Right cardiac atrium (tissue), 5 donors: ENCODE measurements around the gene CFAP119. TPM values are rescaled to one million over a fixed set of nuclear protein-coding genes. Genes with fewer than 3 reads are reported as not detected.

Source experiments
- ATAC-seq, 2 donors: fragments of 200-7000 bp; cut with Tn5 transposase; one replicate each; pipeline versions ENCODE4 v1.8.0 to v1.9.1; 2020; ENCODE audit warnings: moderate library complexity in 2 of 2, mild to moderate bottlenecking in 1 of 2
- DNase-seq, 3 donors: peaks; one replicate each; pipeline ENCODE4 v3.0.0-alpha.2; 2020
- H3K27ac ChIP-seq: one replicate; pipeline ENCODE4 v1.5.1; 2013; ENCODE audit warnings: mild to moderate bottlenecking, low read length, control low read depth, moderate library complexity
- H3K27me3 ChIP-seq: one replicate; pipeline ENCODE4 v1.6.1; 2013; ENCODE audit not compliant: control insufficient read depth, insufficient read depth
- H3K4me1 ChIP-seq: one replicate; pipeline ENCODE4 v1.6.1; 2013; ENCODE audit warnings: low read length; ENCODE audit not compliant: control insufficient read depth, insufficient read depth
- H3K4me3 ChIP-seq: one replicate; pipeline ENCODE4 v1.5.1; 2013; ENCODE audit warnings: low read length, control low read depth
- H3K9me3 ChIP-seq: one replicate; pipeline ENCODE4 v1.6.1; 2013; ENCODE audit warnings: low read length; ENCODE audit not compliant: control insufficient read depth
- WGBS: extraction: QIAGEN DNeasy Blood & Tissue Kit; methylation state at CpG from one replicate; pipeline ENCODE4 v1.1.7; 2013; 5-methylcytosine and 5-hydroxymethylcytosine counted together
- intact Hi-C, 4 donors: fragments of 100-400 bp; cut with DNase I; formaldehyde crosslinking; loops; one replicate each; pipeline versions ENCODE4 v1.11.0 to v1.14.0; 2022 to 2023
- polyA plus RNA-seq: library from polyadenylated mRNA; stranded (reverse); fragments of 200-250 nt; gene quantifications from one replicate; pipeline ENCODE4 v1.2.3, GENCODE V29; 2013
- total RNA-seq, 4 donors: library from RNA; stranded (reverse); fragmentation: NEBNext Ultra II Directional; extraction: Animal tissue kit (Norgen Biotek cat#: 25700); gene quantifications; one replicate each; pipeline ENCODE4 v1.2.1, GENCODE V29; 2021
- donor health status: healthy with polysubstance abuse.
- donor health status: DM: no; HTN: yes; CAD: no.
- donor health status: DM: no; HTN: no; CAD: no.
- donor health status: DM: no; HTN: yes; CAD: no; lungs with severe emphysema.
- donor health status: DM: yes; HTN: yes; CAD: no.

The CFAP119 gene
- total and polyA plus RNA-seq, 5 donors: 0.51 to 1.5 (median 0.95) TPM

DNA sequence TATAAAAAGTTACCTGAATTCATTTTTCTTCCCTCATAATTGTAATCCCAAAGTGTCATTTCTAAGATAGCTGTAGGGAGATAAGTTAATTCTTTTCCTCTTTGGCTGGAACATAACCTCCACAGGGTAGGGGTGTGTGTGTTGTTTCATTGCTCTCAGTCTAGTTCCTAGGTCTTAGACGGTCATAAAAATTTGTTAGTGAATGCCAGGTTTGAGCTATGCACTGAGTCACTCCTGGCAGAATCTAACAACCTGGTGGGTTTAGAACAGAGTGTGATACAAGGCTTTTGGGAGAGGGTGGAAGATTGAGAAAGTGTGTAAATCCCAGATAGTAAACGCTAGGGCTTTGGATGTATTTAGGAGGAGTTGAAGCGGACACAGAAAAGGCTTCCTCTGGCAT, 14.5 kb downstream of the CFAP119 start:
- intact Hi-C loops: no loop called here
- no peak for ATAC-seq

DNA sequence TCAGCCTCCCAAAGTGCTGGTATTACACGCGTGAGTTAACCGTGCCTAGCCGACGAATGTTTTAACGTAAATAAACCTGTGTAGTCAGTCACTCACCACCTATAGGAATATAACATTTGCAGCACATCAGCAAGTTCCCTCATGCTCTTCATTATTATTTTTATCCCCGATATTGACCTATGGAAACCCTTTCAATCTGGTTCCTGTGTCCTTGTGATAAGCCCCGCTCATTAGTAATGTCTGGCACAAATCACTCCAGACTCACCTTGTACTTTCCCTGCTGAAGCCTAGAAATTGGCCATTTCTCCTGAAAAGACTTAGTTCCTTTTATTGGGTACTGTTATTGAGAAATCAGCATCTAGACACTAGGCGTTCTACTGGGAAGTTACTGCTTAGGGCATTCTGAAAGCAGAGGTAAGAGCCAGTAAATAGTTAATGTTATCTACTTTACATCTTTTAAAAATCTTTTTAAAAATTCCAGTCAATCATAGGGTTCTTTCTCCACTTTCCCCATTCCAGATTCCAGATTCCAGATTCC, 15.2 kb downstream of the CFAP119 start:
- no peak for DNase-seq
- Histone ChIP-seq H3K9me3 (no peaks in the 10 kb centered on the region), H3K4me3 (no peak overlapping the region), H3K27ac (no peak overlapping the region), H3K4me1 (no peaks in the 10 kb centered on the region), H3K27me3 (no peaks in the 10 kb centered on the region)
- no peak for ATAC-seq
- 84% methylated on average over 9 of the region's 9 CpGs for WGBS
- intact Hi-C loops: no loop called here

More for the DNA sequence above, 14.5 kb downstream of the CFAP119 start:
- H3K4me3 ChIP-seq: no peak overlapping the region
- H3K27me3 ChIP-seq: no peaks in the 10 kb centered on the region
- WGBS: 46% methylated on average over 3 of the region's 3 CpGs
- no peaks in the 10 kb centered on the region for H3K9me3 ChIP-seq
- no peaks in the 10 kb centered on the region for H3K4me1 ChIP-seq
- peak overlapping the region; percentile 85 for H3K27ac ChIP-seq
- DNase-seq: no peak

DNA sequence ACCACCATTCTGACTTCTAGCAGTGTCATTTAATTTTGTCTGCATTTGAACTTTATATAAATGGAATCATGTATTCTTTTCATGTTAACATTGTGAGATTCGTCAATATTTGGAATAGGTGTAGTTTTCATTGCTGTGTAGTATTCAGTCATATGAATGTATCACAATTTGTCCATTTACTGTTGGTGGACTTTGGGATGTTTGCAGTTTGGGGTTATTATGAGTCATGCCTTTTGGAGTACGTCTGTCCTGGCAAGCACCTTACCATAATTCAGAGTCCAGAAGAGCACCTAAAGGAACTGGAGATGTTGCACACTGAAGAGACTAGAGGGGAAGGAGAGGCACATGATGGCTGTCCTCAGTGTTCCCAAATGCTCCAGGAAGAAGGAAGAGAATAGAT, 16.8 kb downstream of the CFAP119 start:
- WGBS: 80% methylated on average over 2 of the region's 2 CpGs
- Histone ChIP-seq H3K27ac (no peak overlapping the region), H3K4me1 (peaks cover 6% of the 10 kb centered on the region), H3K9me3 (no peaks in the 10 kb centered on the region), H3K4me3 (no peak overlapping the region), H3K27me3 (no peaks in the 10 kb centered on the region)
- ATAC-seq (no peak), DNase-seq (no peak)
- intact Hi-C loops: no loop called here

DNA sequence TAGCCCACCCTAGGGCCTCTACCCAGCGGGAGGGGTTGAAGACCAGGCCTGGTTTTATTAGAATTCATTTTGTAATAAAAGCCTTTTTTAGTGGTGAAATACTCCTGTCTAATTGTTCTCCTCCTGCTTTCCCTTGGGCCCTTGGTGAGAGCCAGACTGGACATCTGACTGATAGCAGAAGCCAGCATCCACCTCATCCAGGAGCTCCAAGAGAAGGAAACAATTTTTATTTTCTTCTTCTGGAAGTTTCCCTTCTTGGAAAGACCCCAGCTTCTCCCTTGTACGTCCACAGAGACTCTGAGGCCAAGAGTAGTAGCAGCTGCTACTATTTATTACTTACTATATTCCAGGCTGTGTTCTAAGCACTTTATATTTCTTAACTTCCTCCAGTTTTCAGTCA, 17.7 kb downstream of the CFAP119 start:
- no peak for ATAC-seq
- 66% methylated on average over 2 of the region's 2 CpGs for WGBS
- no peak overlapping the region for H3K27ac ChIP-seq
- peaks cover 6% of the 10 kb centered on the region for H3K4me1 ChIP-seq
- DNase-seq: peak in 1 of 3 donors; percentile 42
- no peaks in the 10 kb centered on the region for H3K9me3 ChIP-seq
- no peaks in the 10 kb centered on the region for H3K27me3 ChIP-seq
- intact Hi-C loops: no loop called here
- no peak overlapping the region for H3K4me3 ChIP-seq

DNA sequence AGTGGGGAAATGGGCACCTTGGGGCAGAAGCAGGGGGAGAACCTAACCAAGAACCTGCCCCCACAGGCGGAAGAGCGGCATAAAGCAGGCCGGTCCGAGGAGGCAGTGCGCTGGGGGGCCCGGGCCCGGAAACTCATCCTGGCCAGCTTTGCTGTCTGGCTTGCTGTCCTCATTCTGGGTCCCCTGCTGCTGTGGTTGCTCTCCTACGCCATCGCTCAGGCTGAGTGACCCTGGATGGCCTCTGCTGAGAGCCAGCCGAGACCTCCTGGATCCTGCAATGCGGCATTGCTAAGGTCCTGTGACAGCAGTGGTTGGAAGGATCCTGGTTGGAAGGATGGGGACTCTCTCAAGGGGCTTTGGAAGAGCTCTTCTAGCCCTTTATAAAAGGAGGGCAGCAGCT, 18.1 kb downstream of the CFAP119 start:
- H3K27ac ChIP-seq: no peak overlapping the region
- ATAC-seq (no peak), DNase-seq (no peak)
- 87% methylated on average over 11 of the region's 11 CpGs for WGBS
- no peaks in the 10 kb centered on the region for H3K9me3 ChIP-seq
- H3K27me3 ChIP-seq: no peaks in the 10 kb centered on the region
- intact Hi-C loops: no loop called here
- peaks cover 6% of the 10 kb centered on the region for H3K4me1 ChIP-seq
- H3K4me3 ChIP-seq: no peak overlapping the region

DNA sequence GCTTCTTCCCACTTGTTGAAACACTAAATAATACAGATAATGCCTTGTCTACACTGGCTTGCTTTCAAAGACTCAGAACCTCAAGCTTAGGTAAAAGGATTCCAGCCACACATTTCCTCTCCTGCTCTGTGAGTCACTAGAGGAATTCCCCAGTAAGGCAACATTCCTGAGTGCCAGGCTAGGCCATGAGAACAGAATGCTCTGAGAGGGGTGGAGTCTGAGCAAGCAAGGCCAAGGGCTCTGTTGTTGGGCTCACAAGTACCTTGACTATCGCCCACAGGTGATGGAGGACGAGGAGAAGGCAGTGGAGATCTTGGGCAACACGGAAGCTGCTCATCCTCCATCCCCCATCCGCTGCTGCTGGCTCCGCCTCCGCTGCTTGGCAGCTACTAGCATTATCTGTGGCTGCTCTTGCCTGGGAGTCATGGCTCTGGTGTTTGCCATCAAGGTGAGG, 20.4 kb downstream of the CFAP119 start:
- DNase-seq: no peak
- Histone ChIP-seq H3K4me1 (peaks cover 6% of the 10 kb centered on the region), H3K4me3 (no peak overlapping the region), H3K27ac (no peak overlapping the region), H3K9me3 (no peaks in the 10 kb centered on the region), H3K27me3 (no peaks in the 10 kb centered on the region)
- 83% methylated on average over 6 of the region's 6 CpGs for WGBS
- peak in 1 of 2 donors; percentile 8 for ATAC-seq
- intact Hi-C loops: no loop called here

DNA sequence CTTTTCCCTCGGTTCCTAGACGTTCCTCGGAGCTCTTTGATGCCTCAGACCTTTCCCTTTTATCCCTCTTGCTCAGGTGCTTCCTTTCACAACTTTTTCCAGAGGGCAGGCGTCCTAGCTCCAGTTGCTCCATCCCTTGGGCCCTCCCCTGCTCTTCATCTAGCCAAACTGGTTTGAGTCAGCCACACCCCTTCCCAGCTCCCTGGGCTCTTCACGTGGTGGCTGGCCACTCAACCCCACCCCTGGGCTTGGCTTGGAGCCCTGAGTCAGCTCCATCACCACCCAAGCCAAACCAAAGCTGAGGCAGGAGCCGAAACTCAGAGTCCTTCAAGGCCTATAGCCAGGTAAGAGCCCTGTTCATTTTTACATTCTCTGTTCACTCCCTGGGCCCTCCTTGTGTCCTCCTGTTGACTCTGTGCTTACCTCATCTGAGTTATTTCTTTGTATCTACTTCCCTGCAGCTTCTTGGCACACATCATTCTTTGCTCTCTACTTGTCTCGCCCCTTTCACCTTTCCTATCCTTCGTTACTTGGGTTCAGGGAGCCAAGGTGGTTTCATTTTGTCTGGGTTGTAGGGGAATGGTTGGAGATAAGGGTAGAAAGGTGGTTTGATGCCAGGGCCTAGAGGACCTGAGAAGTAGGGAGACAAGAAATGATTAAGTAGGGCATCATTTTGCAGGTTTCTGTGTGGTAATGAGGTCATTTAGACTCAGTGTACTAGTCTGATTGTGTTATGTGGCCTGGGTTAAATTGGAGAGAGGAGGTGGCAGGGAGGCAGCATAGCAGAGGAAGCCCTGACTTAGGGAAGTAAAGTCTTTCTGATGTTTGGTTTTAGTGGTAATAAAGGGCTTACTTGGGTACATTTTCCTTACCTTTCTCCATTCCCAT, 21.3 kb downstream of the CFAP119 start:
- intact Hi-C loops: no loop called here
- WGBS: 46% methylated on average over 8 of the region's 8 CpGs
- DNase-seq: peak; percentile 91 to 94 (median 91)
- peak; percentile 87 to 88 for ATAC-seq
- Histone ChIP-seq H3K9me3 (no peaks in the 10 kb centered on the region), H3K27ac (peak overlapping the region; percentile 22), H3K27me3 (no peaks in the 10 kb centered on the region), H3K4me1 (peaks cover 6% of the 10 kb centered on the region), H3K4me3 (no peak overlapping the region)

DNA sequence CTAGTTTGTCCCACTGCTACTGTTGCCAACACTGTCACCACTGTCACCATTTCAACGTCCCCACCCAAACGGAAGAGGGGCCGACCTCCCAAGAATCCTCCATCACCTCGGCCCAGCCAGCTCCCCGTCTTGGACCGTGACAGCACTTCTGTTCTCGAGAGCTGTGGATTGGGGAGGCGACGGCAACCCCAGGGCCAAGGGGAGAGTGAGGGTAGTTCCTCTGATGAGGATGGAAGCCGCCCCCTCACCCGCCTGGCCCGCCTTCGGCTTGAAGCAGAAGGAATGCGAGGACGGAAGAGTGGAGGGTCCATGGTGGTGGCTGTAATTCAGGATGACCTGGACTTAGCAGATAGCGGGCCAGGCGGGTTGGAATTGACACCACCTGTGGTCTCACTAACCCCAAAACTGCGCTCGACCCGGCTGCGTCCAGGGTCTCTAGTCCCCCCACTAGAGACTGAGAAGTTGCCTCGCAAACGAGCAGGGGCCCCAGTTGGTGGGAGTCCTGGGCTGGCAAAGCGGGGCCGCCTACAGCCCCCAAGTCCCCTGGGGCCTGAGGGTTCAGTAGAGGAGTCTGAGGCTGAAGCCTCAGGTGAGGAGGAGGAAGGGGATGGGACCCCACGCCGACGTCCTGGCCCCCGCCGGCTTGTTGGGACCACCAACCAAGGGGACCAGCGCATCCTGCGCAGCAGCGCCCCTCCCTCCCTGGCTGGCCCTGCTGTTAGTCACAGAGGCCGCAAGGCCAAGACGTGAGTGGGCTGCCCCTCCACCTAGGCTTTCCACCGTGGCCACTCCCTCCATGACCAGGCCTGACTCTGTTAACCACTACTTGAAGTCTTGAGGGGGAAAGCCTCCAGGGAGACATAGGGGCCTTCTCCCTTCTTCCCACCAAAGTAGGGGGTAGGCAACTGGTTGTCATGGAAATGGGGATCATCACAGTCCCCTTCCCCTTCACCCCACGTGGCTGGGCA, 22.6 kb downstream of the CFAP119 start:
- DNase-seq (peak in 1 of 3 donors; percentile 63), ATAC-seq (peak in 1 of 2 donors; percentile 5)
- intact Hi-C loops: loop anchor here in 1 of 4 donors (5.0 kb wide), 1 partner anchor 37 kb away; no protein-coding TSS in a partner anchor
- Histone ChIP-seq H3K27me3 (no peaks in the 10 kb centered on the region), H3K4me3 (no peak overlapping the region), H3K27ac (no peak overlapping the region), H3K9me3 (no peaks in the 10 kb centered on the region), H3K4me1 (peaks cover 6% of the 10 kb centered on the region)
- 87% methylated on average over 37 of the region's 37 CpGs for WGBS

DNA sequence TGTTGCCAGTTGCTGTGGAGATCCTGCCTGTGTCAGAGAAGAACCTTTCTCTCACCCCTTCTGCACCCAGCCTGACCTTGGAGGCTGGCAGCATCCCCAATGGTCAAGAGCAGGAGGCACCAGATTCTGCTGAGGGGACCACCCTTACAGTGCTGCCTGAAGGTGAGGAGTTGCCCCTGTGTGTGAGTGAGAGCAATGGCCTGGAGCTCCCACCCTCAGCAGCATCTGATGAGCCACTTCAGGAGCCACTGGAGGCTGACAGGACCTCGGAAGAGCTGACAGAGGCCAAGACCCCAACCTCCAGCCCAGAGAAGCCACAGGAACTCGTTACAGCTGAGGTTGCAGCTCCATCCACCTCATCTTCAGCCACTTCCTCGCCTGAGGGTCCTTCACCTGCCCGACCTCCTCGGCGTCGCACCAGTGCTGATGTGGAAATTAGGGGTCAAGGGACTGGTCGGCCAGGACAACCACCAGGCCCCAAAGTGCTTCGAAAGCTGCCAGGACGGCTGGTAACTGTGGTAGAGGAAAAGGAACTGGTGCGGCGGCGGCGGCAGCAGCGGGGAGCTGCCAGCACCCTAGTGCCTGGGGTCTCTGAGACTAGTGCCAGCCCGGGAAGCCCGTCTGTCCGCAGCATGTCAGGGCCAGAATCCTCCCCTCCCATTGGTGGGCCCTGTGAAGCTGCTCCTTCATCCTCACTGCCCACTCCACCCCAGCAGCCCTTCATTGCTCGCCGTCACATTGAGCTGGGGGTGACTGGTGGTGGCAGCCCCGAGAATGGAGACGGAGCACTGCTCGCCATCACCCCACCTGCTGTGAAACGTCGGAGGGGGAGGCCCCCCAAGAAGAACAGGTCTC, 23.8 kb downstream of the CFAP119 start:
- H3K4me3 ChIP-seq: no peak overlapping the region
- H3K4me1 ChIP-seq: peaks cover 6% of the 10 kb centered on the region
- ATAC-seq: no peak
- 87% methylated on average over 25 of the region's 25 CpGs for WGBS
- H3K9me3 ChIP-seq: no peaks in the 10 kb centered on the region
- no peaks in the 10 kb centered on the region for H3K27me3 ChIP-seq
- no peak for DNase-seq
- H3K27ac ChIP-seq: no peak overlapping the region
- intact Hi-C loops: loop anchor here in 1 of 4 donors (5.0 kb wide), 1 partner anchor 36 kb away; no protein-coding TSS in a partner anchor
